ENCODE results near the gene TUB. TPM values are rescaled to one million over a fixed set of nuclear protein-coding genes. Genes with fewer than 3 reads are reported as not detected.

Gene TUB
- total RNA-seq, 4 donors from 2014 or later, result 8.2 to 19.0 (median 13.4) TPM

GRCh38 chr11:8126649-8127289, 45.8 kb downstream of the TUB start:
- no peaks in the 10 kb centered on the region for H3K9me3 ChIP-seq
- no peak for ATAC-seq
- no peaks in the 10 kb centered on the region for H3K4me1 ChIP-seq
- no peaks in the 10 kb centered on the region for H3K27me3 ChIP-seq
- WGBS, 2 donors (ENCODE audit: low coverage in 1 of 2), result 61 to 68% methylated on average over 8 of the region's 8 CpGs
- no peak for TF ChIP-seq POLR2A (IDR thresholded peaks at IDR 0.05)
- H3K4me3 ChIP-seq, result no peak overlapping the region
- no peak overlapping the region for H3K27ac ChIP-seq
- H3K36me3 ChIP-seq, result peaks cover 0 to 9% of the 10 kb centered on the region in 2 donors

- Histone ChIP-seq H3K4me1 (no peaks in the 10 kb centered on the region), H3K27ac (no peak overlapping the region), H3K36me3 (peaks cover 0 to 9% of the 10 kb centered on the region in 2 donors), H3K4me3 (no peak overlapping the region), H3K9me3 (no peaks in the 10 kb centered on the region), H3K27me3 (no peaks in the 10 kb centered on the region)
- ATAC-seq, result no peak
- 71 to 72% methylated on average over 2 of the region's 2 CpGs for WGBS, 2 donors (ENCODE audit: low coverage in 1 of 2)
- TF ChIP-seq CTCF (IDR thresholded peaks at IDR 0.05) (no peak), POLR2A (IDR thresholded peaks at IDR 0.05) (no peak)
Observed at GRCh38 chr11:8127447-8127846, 46.4 kb downstream of the TUB start.

- no peak for ATAC-seq
- Histone ChIP-seq H3K4me3 (no peak overlapping the region), H3K27ac (no peak overlapping the region), H3K27me3 (no peaks in the 10 kb centered on the region), H3K9me3 (no peaks in the 10 kb centered on the region), H3K4me1 (no peaks in the 10 kb centered on the region), H3K36me3 (peaks cover 0 to 34% of the 10 kb centered on the region in 2 donors)
- WGBS, 2 donors (ENCODE audit: low coverage in 1 of 2), result 95% methylated on average over 2 of the region's 2 CpGs; no CpG with 5 or more reads in 1 of the 2 donors
- TF ChIP-seq POLR2A (IDR thresholded peaks at IDR 0.05) (no peak), EP300 (IDR thresholded peaks at IDR 0.05) (no peak), POLR2AphosphoS5 (IDR thresholded peaks at IDR 0.05) (no peak), CTCF (IDR thresholded peaks at IDR 0.05) (no peak)
Observed at GRCh38 chr11:8138526-8138925, 57.5 kb downstream of the TUB start.

- Histone ChIP-seq H3K27ac (no peak overlapping the region), H3K9me3 (no peaks in the 10 kb centered on the region), H3K4me1 (no peaks in the 10 kb centered on the region), H3K27me3 (no peaks in the 10 kb centered on the region), H3K4me3 (no peak overlapping the region), H3K36me3 (no peaks in the 10 kb centered on the region)
- no peak for TF ChIP-seq POLR2AphosphoS5 (IDR thresholded peaks at IDR 0.05)
- TF ChIP-seq POLR2A (IDR thresholded peaks at IDR 0.05), result no peak
- TF ChIP-seq CTCF (IDR thresholded peaks at IDR 0.05), result no peak
- no peak for TF ChIP-seq EP300 (IDR thresholded peaks at IDR 0.05)
- ATAC-seq, result no peak
- 92 to 96% methylated on average over 6 of the region's 6 CpGs for WGBS, 2 donors (ENCODE audit: low coverage in 1 of 2)
Observed at GRCh38 chr11:8149726-8150125, 68.7 kb downstream of the TUB start.

Other genes with a start within 250 kb of the TUB start
- not detected for gene OR10A6, start 149.9 kb upstream of the TUB start, total RNA-seq
- gene OR10A3, start 139.5 kb upstream of the TUB start, total RNA-seq, result not detected
- gene NLRP10, start 115.8 kb upstream of the TUB start, total RNA-seq, result not detected
- 100 to 1,000 TPM; 204 to 356 (median 235) TPM for gene EIF3F, start 93.9 kb upstream of the TUB start, total RNA-seq
- gene RIC3, start 87.8 kb downstream of the TUB start, total RNA-seq, result 10 to 100 TPM; 13.6 to 33.2 (median 20.9) TPM
- not detected for gene LMO1, start 182.7 kb downstream of the TUB start, total RNA-seq